OCI-LY3 (cell line): ENCODE data around the gene FOXA2.

Experiments used
- EZH2phosphoT487 ChIP-seq: fragments of 200-600 bp; shearing (Covaris generic); IDR thresholded peaks from 2 replicates; pipeline ENCODE4 v1.6.1; 2018; ENCODE audit warnings: antibody characterized with exemption, mixed run types, low read depth
- TF ChIP-seq, protein P1 (sequence below): fragments of 200-600, 300-600 bp; sonication (generic); IDR thresholded peaks from 2 replicates; pipeline ENCODE4 v1.5.1; 2014; ENCODE audit warnings: antibody characterized with exemption, low read length, low read depth

GRCh38 chr20:22601361-22602141 lies 17.2 kb upstream of the FOXA2 start:
- TF ChIP-seq, protein P1, sequence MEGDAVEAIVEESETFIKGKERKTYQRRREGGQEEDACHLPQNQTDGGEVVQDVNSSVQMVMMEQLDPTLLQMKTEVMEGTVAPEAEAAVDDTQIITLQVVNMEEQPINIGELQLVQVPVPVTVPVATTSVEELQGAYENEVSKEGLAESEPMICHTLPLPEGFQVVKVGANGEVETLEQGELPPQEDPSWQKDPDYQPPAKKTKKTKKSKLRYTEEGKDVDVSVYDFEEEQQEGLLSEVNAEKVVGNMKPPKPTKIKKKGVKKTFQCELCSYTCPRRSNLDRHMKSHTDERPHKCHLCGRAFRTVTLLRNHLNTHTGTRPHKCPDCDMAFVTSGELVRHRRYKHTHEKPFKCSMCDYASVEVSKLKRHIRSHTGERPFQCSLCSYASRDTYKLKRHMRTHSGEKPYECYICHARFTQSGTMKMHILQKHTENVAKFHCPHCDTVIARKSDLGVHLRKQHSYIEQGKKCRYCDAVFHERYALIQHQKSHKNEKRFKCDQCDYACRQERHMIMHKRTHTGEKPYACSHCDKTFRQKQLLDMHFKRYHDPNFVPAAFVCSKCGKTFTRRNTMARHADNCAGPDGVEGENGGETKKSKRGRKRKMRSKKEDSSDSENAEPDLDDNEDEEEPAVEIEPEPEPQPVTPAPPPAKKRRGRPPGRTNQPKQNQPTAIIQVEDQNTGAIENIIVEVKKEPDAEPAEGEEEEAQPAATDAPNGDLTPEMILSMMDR: no peak
- no peak for TF ChIP-seq EZH2phosphoT487
